ENCODE results near the gene IL17RC. TPM values are rescaled to one million over a fixed set of nuclear protein-coding genes. Genes with fewer than 3 reads are reported as not detected.

The IL17RC gene
- polyA plus RNA-seq, 4 donors: 33.2 to 43.9 (median 40.1) TPM

DNA sequence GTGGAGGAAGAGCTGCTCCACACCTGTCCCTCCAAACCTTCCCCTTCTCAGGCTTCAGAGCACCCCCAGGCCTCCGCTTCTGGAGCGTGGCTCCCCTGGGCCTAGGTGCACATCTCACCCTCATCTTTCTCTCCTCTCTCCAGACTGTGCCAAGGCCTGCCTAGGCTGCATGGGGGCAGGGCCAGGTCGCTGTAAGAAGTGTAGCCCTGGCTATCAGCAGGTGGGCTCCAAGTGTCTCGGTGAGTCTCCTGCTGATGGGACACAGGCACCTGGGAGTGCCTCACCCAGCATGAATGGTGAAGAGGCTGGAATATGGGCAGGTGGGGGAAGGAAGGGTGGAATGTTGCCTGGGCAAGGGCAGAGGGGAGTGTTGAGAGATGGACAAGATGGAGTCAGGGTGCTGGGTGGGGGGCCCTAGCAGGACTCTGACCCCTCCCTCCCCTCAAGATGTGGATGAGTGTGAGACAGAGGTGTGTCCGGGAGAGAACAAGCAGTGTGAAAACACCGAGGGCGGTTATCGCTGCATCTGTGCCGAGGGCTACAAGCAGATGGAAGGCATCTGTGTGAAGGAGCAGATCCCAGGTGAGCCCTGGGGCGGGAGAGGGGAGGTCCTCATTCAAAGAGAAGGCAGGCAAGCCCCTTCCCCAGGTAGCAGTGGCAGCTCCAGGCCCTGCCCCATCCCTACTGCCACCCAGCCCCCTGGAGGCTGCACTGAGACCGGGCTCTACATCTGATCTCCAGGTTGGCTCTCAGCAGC, 26.2 kb downstream of the IL17RC start:
- DNase-seq (ENCODE audit: low read depth in 4 of 4, low spot score in 3 of 4): no peak

DNA sequence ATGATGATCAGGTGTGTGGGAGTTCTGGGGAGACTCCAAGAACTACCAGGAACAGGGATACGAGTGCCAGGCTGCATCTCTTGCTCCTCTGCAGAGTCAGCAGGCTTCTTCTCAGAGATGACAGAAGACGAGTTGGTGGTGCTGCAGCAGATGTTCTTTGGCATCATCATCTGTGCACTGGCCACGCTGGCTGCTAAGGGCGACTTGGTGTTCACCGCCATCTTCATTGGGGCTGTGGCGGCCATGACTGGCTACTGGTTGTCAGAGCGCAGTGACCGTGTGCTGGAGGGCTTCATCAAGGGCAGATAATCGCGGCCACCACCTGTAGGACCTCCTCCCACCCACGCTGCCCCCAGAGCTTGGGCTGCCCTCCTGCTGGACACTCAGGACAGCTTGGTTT, 27.4 kb downstream of the IL17RC start:
- no peak for DNase-seq (ENCODE audit: low read depth in 4 of 4, low spot score in 3 of 4)

DNA sequence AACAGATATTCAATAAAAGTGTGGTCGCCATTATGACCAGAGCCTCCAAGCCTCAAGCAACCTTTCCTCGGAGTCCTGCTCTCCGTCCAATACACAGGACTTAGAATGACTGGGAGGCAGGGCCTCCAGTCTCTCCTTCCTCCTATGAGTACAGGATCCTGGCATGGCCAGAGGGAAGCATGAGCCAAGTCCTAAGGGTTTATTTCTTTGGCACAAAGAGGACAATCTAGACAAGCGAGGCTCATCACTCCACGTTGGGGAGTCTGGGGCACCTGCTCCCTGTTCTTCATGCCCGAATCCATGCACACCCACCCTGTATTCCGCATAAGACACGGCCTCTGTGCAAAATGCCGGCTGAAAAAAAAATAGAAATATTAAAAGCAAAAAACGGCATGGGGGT, 28.5 kb downstream of the IL17RC start:
- DNase-seq (ENCODE audit: low read depth in 4 of 4, low spot score in 3 of 4): no peak

DNA sequence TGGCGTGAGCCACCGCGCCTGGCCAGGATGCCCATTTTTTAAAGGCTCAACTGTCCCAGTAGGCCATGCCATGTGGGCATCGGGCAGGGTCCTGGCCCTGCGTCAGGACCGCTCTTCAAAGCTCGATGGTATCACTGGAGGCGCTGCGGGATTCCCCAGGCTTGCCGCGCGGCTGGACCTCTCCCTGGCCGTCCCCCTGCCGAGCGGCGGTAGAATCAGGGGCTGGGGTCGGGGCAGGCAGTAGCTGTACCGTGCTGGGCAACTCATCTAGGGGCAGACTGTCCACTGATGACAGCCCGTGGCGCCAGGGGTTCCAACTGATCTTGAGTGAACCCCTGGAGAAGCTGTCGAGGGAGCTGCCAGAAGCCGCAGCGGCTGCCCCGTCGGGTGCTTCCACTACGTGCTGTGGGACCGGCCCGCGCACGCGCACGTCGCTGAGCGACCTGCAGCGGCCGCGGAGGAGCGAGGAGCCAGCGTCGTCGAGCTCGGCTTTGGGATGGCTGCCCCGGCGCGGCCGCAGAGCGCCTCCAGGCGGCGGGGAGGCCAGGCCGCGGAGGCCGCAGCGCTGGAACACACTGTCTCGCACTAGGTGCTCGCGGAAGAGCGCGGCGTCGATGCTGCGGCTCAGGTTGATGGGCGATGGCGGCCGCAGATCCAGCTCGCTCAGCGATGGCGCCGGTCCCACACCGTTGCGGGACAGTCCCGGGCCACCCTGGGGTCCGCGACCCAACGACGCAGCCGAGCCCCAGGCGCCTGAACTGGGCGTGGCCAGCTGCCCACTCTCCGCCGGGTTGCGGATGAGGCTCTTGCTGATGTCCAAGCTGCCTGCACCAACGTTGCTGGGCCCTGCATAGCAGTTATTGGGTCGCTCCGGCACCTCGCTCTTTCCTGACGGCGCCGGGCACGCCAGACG, 29.5 kb downstream of the IL17RC start:
- peak; percentile 74 to 78 (median 76) for DNase-seq (ENCODE audit: low read depth in 4 of 4, low spot score in 3 of 4)

DNA sequence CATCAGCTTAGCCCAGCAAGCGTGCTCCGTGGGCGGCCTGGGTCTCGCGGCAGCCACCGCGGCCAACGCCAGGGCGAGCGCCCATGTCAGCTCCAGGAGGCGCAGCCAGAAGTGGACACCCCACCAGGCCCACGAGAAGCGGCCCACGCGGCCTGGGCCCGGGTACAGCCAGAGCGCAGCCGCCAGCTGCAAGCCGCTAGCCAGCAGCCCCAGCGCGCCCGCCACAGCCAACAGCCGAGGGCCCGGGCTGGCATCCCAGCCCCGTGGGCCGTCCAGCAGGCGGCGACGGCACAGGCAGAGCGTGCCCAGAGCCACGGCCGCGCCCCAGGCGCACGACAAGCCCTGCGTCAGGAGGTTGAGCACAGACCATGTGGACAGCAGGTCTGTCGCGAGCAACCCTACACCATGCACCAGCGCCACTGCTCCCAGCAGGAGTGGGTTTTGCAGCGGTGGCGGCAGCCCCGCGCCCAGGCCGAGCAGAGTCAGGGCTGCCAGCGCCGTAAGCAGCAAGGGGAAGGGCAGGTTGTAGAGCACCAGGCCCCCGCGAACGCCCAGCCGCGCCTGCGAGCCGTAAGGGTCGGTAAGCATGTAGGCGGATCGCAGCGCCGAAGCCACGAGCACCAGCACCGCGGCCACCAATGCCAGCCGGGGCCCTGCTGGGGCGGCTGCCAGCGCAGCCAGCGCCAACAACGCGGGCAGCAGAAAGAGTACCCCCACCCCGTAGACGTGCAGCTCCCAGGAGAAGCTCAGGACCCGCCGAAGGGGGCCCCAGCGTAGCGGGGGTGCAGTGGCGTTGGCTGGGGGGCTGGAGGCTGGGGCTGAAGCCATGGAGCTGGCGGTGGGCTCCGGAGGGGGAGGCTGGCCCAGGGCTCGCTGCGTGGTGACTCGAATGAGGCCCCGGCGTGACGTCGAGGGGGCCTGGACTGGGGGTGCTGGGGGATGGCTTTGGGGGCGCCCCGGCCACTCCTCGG, 30.4 kb downstream of the IL17RC start:
- peak; percentile 20 to 43 (median 36) for DNase-seq (ENCODE audit: low read depth in 4 of 4, low spot score in 3 of 4)

DNA sequence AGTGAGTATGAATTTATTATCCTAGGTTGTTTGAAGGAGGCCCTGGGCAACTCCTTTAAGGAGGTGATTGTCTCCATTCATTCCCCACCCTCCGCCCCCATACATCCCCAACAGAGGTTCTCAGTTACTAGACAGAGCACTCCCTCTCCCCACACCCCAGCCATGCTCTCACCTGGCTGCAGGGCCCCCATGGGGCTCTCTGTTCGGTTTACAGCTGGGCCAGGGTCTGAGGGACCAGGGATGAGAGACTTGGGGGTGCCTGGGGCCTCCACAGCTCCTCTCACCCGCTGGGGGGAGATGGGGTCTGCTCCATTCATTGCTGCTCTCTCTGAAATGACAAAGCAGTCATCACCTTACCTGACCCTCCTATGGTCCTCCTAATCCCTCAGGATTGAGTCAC, 31.7 kb downstream of the IL17RC start:
- DNase-seq (ENCODE audit: low read depth in 4 of 4, low spot score in 3 of 4): no peak

DNA sequence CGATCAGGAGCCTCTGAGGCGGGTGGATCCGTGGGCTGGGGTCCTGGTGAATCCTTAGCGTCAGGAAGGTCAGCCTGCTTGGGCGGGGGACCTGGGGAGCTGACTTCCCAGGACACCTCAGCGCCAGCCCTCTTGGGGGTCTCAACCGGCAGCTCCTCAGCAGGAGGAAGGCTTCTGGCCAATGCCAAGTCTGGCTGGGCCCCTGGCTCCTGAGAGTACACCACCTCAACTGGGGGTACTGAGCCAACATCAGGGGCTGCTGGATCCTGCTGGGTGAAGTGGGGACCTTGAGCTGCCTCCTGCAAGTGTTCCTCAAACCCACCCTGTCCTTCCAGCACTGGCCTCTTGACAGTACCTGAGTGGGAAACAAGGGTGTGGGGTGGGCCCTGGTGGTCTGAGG, 32.2 kb downstream of the IL17RC start:
- no peak for DNase-seq (ENCODE audit: low read depth in 4 of 4, low spot score in 3 of 4)

DNA sequence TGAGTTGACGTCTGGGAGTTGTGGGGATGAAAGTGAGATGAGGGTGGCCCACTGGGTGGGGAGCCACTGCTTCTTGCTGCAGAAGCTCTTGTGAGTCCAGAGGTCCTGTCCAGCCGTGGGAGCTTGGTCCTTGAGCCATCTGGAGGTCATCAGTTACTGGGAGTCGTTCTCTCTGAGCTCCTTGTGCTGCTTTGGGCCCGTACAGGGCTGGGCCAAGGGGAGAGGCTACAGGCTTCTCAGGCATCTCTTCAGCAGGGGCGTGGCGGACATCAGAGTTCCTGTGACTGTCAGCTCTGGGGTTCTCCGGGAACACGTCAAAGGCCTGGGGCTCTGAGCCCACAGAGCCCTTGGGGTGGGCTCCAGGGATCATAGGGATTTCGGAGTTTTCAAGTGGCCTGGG, 32.7 kb downstream of the IL17RC start:
- DNase-seq (ENCODE audit: low read depth in 4 of 4, low spot score in 3 of 4): no peak

DNA sequence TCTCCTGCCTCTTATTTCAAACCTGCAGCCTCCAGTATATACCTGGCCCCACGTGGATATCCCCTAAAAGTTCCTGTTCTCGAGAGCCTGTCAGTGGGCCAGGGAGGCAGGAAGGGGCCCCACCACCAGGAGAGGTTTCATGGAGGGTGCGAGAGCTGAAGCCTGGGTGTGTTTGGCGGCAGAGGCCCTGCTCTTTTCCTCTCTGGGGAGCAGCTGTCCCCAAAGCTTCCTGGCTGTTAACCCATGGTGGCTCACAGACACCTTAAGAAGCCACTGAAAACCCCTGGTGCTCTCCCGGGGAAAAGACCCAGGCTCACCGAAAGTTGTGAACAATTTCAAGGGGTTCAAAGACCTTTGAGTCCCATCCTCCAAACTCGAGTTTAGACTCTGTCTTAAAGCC, 34.2 kb downstream of the IL17RC start:
- no peak for DNase-seq (ENCODE audit: low read depth in 4 of 4, low spot score in 3 of 4)

DNA sequence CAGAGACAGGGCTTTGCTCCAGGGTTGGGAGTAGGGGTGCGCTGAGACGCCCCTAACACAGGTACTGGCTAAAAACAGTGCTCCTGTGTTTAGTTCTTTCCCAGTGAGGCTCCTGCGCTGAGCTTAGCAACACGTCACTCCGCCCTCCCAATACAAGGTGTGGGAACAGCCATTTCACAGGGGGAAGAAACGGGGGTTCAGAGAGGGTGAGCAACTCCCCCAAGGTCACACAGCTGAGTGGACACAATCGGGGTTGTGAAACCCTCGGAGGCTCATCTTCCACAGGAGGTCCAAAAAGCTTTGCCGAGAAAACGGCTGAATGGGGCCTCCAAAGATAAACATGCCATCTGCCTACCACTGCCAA, 34.7 kb downstream of the IL17RC start:
- no peak for DNase-seq (ENCODE audit: low read depth in 4 of 4, low spot score in 3 of 4)

DNA sequence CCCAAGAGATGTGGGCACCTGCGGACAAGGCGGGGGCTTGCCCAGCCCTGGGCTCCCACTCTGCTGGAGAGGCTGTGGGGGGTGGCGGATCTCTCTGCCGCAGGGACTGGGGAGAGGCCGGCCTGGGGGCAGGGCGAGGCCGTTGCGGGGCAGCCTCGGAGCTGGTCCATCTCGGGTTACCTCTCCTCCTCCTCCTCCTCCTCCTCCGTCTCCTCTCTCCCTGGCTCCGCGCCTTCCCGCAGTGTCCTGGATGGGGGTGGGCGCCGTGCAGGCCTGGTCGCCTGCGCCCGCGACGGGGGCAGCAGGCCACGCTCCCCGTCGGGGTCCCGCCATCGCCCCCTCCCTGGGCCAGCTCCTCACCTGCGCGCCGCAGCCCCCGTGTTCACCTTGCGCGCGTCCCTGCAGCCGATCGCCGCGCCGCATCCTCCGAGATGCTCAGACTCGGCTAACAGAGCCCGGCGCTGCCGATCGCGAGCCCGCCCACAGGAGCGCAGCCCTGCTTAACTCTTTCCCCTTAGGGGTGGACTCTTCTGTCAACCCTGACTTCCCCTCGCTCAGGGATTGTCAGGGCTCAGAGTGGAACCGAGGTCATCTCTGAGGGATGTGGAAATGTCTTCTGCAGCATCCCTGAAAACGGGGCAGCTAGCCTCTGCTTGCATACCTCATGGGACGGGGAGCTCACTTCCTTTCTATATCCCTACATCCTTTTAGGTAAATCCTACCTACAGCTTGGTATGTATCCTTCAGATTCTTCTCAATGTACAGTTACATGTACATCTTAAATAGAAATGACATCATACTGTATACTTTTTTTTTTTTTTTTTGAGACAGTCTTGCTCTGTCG, 35.3 kb downstream of the IL17RC start, which contains the start of gene PRRT3:
Gene PRRT3 (minus strand): TSS at position 447 of the 844 bp plus-strand sequence. CDS start 2,293 bp downstream, outside the sequence.
- DNase-seq (ENCODE audit: low read depth in 4 of 4, low spot score in 3 of 4): peak in 1 of 4 donors; percentile 28

DNA sequence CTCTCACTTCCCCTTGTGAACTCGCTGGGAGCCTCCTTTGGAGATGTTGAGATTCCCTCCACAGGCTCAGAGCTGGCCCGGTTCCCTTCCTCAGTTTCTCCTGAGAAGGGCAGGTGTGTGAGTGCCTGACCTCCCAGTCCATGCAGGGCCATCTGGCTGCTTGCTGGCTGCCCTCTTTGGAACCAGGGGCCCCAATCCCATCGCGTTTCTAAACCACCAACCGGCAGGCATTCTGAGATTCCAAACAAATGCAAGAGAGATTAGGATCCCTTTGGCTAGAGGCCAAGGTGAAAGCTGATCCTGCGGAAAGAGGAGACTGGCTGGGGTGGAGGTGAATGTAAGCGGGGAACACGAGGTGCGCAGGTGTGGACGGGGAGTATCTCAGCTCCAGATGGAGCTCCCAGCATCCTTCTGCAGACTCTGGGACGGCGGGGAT, 38.2 kb downstream of the IL17RC start:
- peak in 3 of 4 donors; percentile 35 to 46 (median 36) for DNase-seq (ENCODE audit: low read depth in 4 of 4, low spot score in 3 of 4)

DNA sequence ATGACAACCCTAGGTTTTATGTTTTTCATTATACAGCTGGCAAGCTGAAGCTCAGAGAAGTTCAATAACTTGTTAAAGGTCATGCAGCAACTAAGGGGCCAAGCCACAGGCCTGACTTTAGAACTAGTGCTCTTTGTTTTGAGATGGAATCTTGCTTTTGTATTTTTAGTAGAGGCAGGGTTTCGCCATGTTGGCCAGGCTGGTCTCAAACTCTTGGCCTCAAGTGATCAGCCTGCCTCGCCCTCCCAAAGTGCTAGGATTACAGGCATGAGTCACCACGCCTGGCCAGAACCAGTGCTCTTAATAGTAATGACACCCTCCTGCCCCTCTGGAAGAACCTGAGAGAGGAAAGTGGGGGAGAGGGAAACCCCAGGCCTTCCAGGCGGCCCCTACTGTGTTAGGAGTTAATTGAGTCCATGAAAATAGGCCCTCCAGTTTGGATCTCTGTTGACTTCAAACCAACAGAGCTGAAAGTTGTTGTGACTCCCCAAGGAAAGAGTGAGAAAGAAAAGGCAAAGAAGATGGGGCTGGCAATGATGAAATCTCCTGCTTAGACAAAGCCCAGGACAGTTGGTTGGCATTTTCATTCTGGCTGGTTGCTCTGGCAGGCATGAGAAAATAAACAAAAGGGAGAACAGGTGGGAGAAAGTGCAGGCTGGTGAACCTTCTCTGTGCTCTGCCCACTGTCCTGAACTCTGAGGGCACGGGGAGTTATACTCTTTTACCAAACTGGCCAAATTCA, 38.9 kb downstream of the IL17RC start:
- no peak for DNase-seq (ENCODE audit: low read depth in 4 of 4, low spot score in 3 of 4)

DNA sequence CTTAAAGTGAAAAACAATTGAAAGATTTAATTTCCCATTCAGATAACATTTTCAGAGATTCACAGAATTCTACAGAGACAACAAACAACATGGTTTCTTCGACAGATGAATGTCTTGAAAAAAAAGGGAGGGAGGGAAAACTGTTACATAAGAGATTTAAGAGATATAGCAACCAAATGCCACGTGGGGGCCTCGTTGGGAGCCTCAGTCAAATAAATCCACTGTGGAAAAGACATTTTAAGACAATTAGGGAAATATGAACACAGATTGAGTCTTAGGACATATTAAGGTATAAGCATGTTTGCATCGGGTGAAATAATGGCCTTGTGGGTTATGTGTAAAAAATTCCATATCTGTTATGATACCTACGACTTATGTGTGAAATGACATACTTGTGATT, 40.3 kb downstream of the IL17RC start:
- no peak for DNase-seq (ENCODE audit: low read depth in 4 of 4, low spot score in 3 of 4)

DNA sequence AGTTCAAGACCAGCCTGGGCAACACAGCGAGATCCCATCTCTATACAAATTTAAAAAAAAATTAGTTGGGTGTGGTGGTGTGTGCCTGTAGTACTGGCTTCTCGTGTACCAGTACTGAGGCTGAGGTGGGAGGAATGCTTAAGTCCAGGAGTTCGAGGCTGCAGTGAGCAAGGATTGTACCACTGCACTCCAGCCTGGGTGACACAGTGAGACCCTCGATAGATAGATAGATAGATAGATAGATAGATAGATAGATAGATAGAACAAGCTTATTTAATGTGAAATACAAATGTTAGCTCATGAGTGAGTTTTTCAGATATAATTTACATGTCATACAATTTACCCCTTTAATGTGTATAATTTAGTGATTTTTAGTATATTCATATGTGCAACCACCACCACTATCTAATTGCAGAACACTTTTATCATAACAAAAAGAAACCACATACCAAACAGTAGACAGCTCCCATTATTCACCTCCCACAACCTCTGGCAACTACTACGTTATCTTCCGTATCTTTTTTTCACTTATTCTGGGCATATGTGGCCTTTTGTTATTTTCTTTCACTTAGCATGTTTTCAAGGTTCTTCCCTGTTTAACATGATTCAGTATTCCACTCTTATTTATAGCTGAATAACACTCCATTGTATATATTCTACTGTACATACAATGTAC, 48.4 kb downstream of the IL17RC start:
- DNase-seq (ENCODE audit: low read depth in 4 of 4, low spot score in 3 of 4): no peak

DNA sequence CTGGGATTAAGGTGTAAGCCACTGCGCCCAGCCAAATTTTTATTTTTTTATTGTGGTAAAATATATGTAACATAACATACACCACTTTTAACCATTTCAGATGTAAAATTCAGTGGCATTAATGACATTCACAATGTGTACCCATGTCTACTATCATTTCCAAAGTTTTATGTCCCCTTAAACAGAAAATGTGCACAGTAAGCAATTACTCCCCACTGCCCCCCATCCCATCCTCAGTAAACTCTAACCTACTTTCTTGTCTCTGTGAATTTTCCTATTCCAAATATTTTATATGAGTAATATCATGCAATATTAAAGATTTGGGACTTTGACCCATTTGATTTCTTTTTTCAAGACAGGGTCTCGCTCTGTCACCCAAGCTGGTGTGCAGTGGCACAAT, 49.9 kb downstream of the IL17RC start:
- DNase-seq (ENCODE audit: low read depth in 4 of 4, low spot score in 3 of 4): no peak

DNA sequence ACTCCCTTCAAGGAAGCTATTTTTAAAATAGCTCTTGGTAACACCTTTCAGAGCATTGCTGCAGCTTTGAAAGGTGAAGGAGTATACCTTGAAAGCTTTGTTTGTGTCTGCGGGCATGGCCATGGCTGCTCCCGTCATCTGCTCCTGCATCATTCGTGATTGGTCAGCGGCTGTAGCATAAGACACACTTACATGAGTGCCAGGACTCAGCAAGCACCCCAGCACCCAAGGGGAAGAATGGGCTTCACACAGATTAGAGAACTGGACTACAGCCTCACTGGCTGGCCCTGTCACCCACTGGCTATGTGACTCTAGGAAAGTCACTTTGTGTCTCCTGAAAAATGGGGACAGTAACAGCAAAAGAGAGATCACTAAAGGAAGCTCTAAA, 52.7 kb downstream of the IL17RC start:
- no peak for DNase-seq (ENCODE audit: low read depth in 4 of 4, low spot score in 3 of 4)

DNA sequence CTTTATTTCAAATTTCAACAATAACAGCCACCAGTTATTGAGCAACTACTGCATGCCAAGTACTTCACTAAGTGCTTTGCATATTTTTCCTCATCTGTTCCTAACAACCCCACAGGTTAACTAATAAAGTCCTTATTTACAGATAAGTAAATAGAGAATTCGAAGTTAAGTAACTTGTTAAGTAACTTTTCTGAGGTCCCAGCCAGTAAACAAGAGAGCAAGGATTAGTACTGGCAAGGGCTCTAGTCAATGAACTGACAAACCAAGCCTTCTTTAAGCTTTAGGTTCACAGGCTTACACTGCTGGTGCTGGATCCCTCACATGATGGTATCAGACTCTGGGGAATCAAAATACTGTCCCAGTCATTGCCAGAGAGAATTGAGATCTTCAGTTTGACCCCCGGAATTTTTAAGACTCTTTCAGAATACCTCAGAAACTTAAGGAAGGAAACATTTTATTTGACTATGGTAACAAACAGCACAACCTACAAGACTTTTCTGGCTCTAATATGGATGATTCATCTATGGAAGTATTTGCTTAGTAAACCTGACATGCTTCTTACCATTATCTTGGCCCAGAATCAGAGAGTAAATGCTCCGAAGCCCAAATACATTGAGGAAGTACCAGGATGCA, 53.2 kb downstream of the IL17RC start:
- no peak for DNase-seq (ENCODE audit: low read depth in 4 of 4, low spot score in 3 of 4)

All from right renal pelvis (tissue), 4 donors.